ENCODE results near the gene CARM1.
"Not testable (repeated sequence)": the region's sequence is repeated elsewhere in the genome, so short reads cannot be mapped to it uniquely, and the experiment has no call there.

Gene CARM1

DNA sequence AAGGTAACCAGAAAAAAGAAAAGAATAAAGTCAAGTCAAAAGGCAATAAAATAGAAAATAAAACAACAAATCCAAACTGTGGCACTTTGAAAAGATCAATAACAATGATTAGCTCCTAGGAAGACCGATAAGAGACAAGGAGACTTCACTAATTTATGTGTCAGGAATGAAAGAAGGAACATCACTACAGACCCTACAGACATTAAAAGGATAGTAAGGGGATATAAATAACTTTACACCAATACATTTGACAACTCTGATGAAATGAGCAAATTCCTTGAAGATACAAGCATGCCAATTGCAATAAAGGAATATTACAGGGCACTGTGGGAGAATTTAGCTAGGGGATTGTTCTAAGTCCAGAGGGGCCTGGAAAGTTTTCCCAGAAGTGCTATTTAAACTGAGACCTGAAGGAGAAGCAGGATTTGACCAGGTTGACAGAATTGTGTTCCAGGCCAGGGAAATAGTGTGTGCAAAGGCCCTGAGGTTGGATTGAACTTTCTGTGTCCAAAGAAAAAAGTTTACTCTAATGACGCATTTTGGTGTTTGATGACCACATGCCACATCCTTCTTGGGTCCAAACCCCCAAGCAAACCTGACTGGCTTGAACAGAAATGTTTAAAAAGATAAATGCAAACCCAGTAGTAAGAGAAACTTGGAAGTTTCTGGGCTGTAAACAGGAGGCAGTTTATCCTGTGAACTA is 24.7 kb upstream of the CARM1 start:
- no peak for DNase-seq (ENCODE audit: low spot score)

- DNase-seq (ENCODE audit: low spot score), result no peak
These were observed 23.0 kb upstream of the CARM1 start, which contains the start of gene C19orf38 for GRCh38 chr19:10848230-10848856. Gene C19orf38 (plus strand): TSS chr19:10848415. CDS start chr19:10848509, 94 bp downstream.

GRCh38 chr19:10850631-10851030 is 20.7 kb upstream of the CARM1 start:
- DNase-seq (ENCODE audit: low spot score), result no peak

GRCh38 chr19:10852098-10852800 is 19.1 kb upstream of the CARM1 start:
- no peak for DNase-seq (ENCODE audit: low spot score)

DNA sequence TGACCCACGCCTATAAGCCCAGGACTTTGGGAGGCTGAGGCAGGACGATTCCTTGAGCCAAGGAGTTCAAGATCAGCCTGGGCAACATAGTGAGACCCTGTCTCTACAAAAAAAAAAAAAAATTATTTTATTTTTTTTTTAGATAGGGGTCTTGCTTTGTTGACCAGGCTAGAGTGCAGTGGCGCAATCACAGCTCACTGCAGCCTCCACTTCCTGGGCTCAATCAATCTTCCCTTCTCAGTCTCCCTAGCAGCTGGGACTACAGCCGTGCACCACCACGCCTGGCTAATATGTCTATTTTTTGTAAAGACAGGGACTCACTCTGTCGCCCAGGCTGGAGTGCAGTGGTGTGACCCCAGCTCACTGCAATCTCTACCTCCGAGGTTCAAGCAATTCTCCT is 18.4 kb upstream of the CARM1 start:
- DNase-seq (ENCODE audit: low spot score), result no peak

DNA sequence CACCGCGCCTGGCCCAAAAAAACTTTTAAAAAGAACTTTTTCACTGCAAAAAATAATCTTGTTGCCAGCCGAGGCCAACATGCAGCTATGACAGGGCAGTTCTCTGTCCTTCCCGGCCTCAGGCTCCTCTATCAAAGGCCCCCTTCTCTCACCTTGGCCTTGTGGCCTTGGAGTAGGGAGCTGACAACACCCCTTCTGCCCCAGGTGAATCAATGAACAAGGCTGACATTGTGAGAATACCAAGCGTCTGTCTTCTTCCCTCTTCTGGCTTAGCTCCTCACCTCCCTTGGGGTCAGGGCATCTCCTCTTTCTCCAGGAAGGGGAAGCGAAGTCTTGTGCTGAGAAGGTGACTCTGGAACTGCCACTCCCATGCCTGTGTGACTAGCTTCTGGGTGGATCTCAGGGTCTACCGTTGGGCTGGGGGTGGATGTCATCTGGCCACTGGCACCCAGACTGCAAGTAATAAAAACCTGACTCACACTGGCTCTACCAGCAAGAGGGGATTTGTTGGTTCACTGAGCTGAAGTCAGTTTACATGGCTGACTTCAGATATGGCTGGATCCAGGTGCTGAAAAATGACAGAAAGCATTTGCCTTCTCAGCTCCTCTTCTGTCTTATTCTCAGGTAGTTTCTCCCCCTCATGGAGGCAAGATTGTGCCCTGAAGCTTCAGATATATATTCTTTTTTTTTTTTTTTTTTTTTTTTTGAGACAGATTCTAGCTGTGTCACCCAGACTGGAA is 16.8 kb upstream of the CARM1 start:
- no peak for DNase-seq (ENCODE audit: low spot score)

- no peak for DNase-seq (ENCODE audit: low spot score)
These were observed 15.4 kb upstream of the CARM1 start for GRCh38 chr19:10855879-10856522.

GRCh38 chr19:10856899-10857298 is 14.5 kb upstream of the CARM1 start:
- not testable (repeated sequence) for DNase-seq (ENCODE audit: low spot score)

DNA sequence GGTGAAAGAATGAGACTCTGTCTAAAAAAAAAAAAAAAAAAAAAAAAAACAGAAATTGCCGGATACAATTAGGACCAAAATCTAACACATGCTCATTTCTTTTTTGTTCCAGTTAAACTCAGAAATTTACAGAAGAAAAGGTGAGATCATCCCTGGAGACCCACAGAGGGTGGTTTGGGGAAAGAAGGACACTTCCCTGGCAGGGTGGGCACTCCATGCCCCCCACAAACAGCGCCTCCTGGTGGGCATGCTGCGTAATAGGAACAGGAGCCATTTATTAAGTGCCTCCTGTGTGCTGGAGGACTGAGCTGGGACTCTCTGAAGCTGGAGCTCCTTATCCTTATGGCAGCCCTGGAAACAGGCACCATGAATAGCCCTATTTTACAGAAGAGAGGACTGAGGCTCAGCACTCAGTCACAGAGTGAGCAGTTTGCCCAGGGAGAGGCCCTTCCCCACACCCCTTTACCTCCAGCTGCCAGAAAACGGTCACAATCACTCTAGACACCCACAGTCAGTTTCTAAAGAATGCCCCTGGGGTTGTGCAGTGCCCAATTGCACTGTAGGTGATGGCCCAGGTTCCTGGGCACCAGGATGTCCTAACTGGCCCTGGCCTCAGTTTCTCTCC is 13.0 kb upstream of the CARM1 start:
- no peak for DNase-seq (ENCODE audit: low spot score)

DNA sequence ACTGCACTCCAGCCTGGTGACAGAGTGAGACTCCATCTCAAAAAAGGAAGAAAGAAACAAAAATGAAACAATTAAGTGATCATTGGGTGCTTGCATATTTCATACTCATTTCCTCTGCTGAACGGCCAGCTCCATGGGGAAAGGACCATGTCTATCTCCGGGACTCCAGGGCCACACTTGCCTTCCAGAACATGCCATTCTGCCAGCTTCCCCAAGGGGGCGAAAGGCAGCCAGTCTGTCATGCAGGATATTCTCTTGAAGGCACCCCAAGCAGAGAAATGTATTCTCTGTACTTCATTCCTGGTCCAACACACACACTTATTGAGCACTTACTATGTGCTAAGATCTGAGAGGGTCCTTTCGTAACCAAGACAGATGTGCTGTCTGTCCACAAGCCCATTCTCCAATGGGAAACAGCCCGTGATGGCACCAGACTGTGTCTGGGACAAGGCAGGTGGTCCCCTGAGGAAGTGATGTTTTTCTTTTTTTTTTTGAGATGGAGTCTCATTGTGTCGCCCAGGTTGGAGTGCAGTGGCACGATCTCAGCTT is 10.2 kb upstream of the CARM1 start:
- peak; percentile 17 for DNase-seq (ENCODE audit: low spot score)

DNA sequence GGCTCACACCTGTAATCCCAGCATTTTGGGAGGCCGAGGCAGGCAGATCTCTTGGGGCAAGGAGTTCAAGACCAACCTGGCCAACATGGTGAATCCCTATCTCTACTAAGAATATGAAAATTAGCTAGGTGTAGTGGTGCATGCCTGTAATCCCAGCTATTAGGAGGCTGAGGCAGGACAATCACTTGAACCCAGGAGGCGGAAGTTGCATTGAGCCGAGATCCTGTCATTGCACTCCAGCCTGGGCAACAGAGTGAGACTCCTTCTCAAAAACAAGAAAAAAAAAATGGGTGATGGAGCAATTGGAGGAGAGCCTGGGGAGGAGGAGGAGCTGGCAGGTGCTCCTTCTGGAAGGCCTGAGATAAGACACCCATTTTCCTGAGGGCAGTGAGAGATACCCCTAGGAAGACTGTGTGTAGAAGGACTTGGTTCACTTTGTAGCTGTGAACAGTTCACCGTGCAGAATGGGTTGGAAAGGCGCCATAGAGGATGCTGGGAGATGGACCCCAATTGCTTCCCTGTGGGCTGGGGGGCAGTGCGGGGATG is 8.7 kb upstream of the CARM1 start:
- no peak for DNase-seq (ENCODE audit: low spot score)

- no peak for DNase-seq (ENCODE audit: low spot score)
These were observed 8.1 kb upstream of the CARM1 start for GRCh38 chr19:10863107-10863717.

DNA sequence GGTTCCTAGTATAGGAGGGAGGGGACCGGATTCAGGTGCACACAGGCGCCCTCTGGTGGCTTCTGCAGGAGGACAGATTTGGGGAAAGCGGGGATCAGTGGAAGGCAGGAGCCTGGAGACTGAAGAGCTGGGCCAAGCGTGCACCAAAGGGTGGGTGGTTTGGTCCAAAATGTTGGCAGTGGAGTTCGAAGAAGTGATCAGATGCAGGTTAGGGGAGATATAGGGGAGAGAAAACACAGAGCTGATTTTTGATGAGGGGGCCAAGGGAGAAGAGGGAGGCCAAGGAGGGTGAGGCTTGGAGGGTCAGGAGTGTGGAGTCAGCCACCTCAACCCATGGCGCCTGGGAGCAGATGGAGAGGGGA is 6.8 kb upstream of the CARM1 start:
- peak; percentile 79 for DNase-seq (ENCODE audit: low spot score)

DNA sequence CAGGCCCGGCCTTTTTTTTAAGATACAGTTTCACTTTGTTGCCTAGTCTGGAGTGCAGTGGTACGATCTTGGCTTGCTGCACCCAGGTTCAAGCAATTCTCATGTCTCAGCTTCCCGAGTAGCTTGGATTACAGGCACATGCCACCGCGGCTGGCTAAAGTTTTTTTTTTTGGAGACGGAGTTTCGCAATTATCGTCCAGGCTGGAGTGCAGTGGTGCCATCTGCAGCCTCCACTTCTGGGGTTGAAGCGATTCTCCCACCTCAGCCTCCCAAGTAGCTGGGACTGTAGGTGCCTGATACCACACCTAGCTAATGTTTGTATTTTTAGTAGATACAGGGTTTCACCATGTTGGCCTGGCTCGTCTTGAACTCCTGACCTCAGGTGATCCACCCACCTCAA is 4.9 kb upstream of the CARM1 start:
- no peak for DNase-seq (ENCODE audit: low spot score)

- DNase-seq (ENCODE audit: low spot score), result no peak
These were observed 2.3 kb upstream of the CARM1 start for GRCh38 chr19:10868872-10869547.

DNA sequence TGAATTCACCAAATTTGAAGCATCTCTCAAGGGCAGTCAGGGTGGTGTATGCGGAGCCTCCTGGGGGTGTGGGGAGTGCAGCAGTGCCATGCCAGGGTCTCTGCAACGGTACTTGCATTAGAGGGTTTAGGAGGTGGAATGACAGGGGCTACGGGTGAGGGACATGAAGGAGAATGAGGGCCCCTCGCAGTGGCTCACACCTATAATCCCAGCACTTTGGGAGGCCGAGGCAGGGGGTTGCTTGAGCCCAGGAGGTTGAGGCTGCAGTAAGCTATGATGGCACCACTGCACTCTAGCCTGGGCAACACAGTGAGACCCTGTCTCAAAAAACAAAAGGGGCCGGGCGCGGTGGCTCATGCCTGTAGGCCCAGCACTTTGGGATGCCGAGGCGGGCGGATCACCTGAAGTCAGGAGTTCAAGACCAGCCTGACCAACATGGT is 1.5 kb upstream of the CARM1 start:
- not testable (repeated sequence) for DNase-seq (ENCODE audit: low spot score)

GRCh38 chr19:10870501-10870954 is 825 bp upstream of the CARM1 start:
- DNase-seq (ENCODE audit: low spot score), result no peak

- DNase-seq (ENCODE audit: low spot score), result no peak
These were observed 575 bp downstream of the CARM1 start for GRCh38 chr19:10871711-10872545.
